Measurements from ENCODE around the gene TOMM34.

DNA sequence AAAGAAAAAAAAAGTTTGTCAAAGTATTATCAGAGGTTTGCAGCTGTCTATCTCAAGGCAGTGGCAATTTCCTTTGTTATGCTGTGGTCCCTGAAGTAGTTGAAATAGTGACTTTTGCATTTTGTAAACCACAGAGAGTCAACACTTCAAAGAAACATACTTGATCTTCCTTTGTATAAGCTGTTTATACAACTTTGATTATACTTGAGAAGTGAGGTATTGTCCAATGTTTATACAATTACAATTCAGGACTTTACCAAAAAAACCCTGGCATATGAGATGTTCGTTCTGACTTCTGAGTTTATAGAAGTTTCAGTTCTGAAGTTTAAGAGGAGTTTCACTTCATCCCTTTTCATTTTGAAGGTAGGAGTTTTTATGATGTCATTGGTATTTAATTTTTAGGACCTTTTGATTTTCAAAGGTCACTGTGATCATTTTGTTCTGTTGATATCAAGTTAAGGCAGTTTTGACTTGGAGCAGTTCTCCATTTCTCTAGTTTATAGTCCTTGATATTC lies 10.1 kb upstream of the TOMM34 start:
- TF ChIP-seq, protein P1, sequence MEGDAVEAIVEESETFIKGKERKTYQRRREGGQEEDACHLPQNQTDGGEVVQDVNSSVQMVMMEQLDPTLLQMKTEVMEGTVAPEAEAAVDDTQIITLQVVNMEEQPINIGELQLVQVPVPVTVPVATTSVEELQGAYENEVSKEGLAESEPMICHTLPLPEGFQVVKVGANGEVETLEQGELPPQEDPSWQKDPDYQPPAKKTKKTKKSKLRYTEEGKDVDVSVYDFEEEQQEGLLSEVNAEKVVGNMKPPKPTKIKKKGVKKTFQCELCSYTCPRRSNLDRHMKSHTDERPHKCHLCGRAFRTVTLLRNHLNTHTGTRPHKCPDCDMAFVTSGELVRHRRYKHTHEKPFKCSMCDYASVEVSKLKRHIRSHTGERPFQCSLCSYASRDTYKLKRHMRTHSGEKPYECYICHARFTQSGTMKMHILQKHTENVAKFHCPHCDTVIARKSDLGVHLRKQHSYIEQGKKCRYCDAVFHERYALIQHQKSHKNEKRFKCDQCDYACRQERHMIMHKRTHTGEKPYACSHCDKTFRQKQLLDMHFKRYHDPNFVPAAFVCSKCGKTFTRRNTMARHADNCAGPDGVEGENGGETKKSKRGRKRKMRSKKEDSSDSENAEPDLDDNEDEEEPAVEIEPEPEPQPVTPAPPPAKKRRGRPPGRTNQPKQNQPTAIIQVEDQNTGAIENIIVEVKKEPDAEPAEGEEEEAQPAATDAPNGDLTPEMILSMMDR (IDR thresholded peaks at IDR 0.05; ENCODE audit: low read depth, low read length) = no peak
- no peak for TF ChIP-seq POLR2A (IDR thresholded peaks at IDR 0.05; ENCODE audit: extremely low read depth, insufficient read length)
- TF ChIP-seq, protein P2, sequence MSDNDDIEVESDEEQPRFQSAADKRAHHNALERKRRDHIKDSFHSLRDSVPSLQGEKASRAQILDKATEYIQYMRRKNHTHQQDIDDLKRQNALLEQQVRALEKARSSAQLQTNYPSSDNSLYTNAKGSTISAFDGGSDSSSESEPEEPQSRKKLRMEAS (IDR thresholded peaks at IDR 0.05; ENCODE audit: low read depth, low read length) = no peak
